Measurements from ENCODE around the gene MED13. TPM values are rescaled to one million over a fixed set of nuclear protein-coding genes. Genes with fewer than 3 reads are reported as not detected.

MED13 gene
- total and polyA plus RNA-seq, 2 donors (not counting 1 experiment from before 2014, with no cell fraction given), result 36.2 to 47.1 TPM

- no peaks in the 10 kb centered on the region for H3K9me3 ChIP-seq (ENCODE audit: control insufficient read depth, insufficient read depth, low read depth, low read length)
- H3K36me3 ChIP-seq (ENCODE audit: control insufficient read depth, insufficient read depth, low read length), result peaks cover 1% of the 10 kb centered on the region
- H2AFZ ChIP-seq (ENCODE audit: low read length), result no peak overlapping the region
- TF ChIP-seq, protein P1, sequence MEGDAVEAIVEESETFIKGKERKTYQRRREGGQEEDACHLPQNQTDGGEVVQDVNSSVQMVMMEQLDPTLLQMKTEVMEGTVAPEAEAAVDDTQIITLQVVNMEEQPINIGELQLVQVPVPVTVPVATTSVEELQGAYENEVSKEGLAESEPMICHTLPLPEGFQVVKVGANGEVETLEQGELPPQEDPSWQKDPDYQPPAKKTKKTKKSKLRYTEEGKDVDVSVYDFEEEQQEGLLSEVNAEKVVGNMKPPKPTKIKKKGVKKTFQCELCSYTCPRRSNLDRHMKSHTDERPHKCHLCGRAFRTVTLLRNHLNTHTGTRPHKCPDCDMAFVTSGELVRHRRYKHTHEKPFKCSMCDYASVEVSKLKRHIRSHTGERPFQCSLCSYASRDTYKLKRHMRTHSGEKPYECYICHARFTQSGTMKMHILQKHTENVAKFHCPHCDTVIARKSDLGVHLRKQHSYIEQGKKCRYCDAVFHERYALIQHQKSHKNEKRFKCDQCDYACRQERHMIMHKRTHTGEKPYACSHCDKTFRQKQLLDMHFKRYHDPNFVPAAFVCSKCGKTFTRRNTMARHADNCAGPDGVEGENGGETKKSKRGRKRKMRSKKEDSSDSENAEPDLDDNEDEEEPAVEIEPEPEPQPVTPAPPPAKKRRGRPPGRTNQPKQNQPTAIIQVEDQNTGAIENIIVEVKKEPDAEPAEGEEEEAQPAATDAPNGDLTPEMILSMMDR (conservative IDR thresholded peaks at IDR 0.05 in 1 of 2, IDR thresholded peaks at IDR 0.05 in 1 of 2; ENCODE audit: low read depth in 1 of 2, low read length in 2 of 2), result no peak
- no peak overlapping the region for H3K27ac ChIP-seq (ENCODE audit: insufficient read depth, low read length)
- no peak overlapping the region for H3K4me3 ChIP-seq (replicated peaks in 1 of 4; ENCODE audit: control extremely low read depth in 1 of 4, insufficient read depth in 1 of 4, low read depth in 3 of 4, low read length in 4 of 4)
- DNase-seq (ENCODE audit: low read depth in 2 of 2), result no peak
- H4K20me1 ChIP-seq (ENCODE audit: control insufficient read depth, extremely low read depth, insufficient read depth, low read length), result no peaks in the 10 kb centered on the region
- no peaks in the 10 kb centered on the region for H3K27me3 ChIP-seq (ENCODE audit: control insufficient read depth, insufficient read depth, low read length)
- no peak overlapping the region for H3K9ac ChIP-seq (ENCODE audit: insufficient read depth, low read length)
- H3K4me1 ChIP-seq (ENCODE audit: control insufficient read depth, extremely low read depth, insufficient read depth, low read length), result no peaks in the 10 kb centered on the region
- H3K79me2 ChIP-seq (ENCODE audit: control insufficient read depth, insufficient read depth, low read length), result peaks cover 23% of the 10 kb centered on the region
- no peak overlapping the region for H3K4me2 ChIP-seq (ENCODE audit: extremely low read depth, insufficient read depth, low read length)
Observed at GRCh38 chr17:62038248-62038647, 26.8 kb downstream of the MED13 start.

- H3K4me2 ChIP-seq (ENCODE audit: extremely low read depth, insufficient read depth, low read length), result no peak overlapping the region
- H4K20me1 ChIP-seq (ENCODE audit: control insufficient read depth, extremely low read depth, insufficient read depth, low read length), result no peaks in the 10 kb centered on the region
- H3K27ac ChIP-seq (ENCODE audit: insufficient read depth, low read length), result no peak overlapping the region
- no peak overlapping the region for H3K9ac ChIP-seq (ENCODE audit: insufficient read depth, low read length)
- no peak overlapping the region for H3K4me3 ChIP-seq (replicated peaks in 1 of 4; ENCODE audit: control extremely low read depth in 1 of 4, insufficient read depth in 1 of 4, low read depth in 3 of 4, low read length in 4 of 4)
- no peaks in the 10 kb centered on the region for H3K9me3 ChIP-seq (ENCODE audit: control insufficient read depth, insufficient read depth, low read depth, low read length)
- no peak overlapping the region for H2AFZ ChIP-seq (ENCODE audit: low read length)
- H3K79me2 ChIP-seq (ENCODE audit: control insufficient read depth, insufficient read depth, low read length), result peaks cover 9% of the 10 kb centered on the region
- no peaks in the 10 kb centered on the region for H3K4me1 ChIP-seq (ENCODE audit: control insufficient read depth, extremely low read depth, insufficient read depth, low read length)
- TF ChIP-seq EZH2 (IDR thresholded peaks at IDR 0.05; ENCODE audit: low read length, missing control alignments), result no peak
- TF ChIP-seq, protein P1 (conservative IDR thresholded peaks at IDR 0.05 in 1 of 2, IDR thresholded peaks at IDR 0.05 in 1 of 2; ENCODE audit: low read depth in 1 of 2, low read length in 2 of 2), result no peak
- no peak for DNase-seq (ENCODE audit: low read depth in 2 of 2)
- peaks cover 15% of the 10 kb centered on the region for H3K36me3 ChIP-seq (ENCODE audit: control insufficient read depth, insufficient read depth, low read length)
- no peaks in the 10 kb centered on the region for H3K27me3 ChIP-seq (ENCODE audit: control insufficient read depth, insufficient read depth, low read length)
Observed at GRCh38 chr17:62033317-62033716, 31.8 kb downstream of the MED13 start.

DNA sequence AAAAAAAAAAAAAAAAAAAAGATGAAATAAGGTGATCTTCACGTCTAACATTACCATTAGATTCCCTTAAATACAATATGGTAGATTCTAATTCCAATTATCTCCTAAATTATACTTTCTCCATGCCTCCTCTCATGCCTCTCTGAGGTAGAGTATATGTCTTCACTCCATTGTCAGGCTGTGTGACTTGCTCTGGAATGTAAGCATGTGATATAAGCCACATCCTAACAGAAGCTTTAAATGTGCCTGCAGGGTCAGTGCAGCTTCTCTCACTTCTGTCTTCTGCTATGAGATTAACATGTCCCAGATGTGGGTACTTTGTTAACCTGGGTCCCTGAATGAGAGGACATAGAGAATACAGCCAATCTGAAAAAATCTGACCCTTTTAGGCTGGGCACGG is 32.6 kb downstream of the MED13 start:
- no peak for DNase-seq (ENCODE audit: low read depth in 2 of 2)
- TF ChIP-seq, protein P1 (conservative IDR thresholded peaks at IDR 0.05 in 1 of 2, IDR thresholded peaks at IDR 0.05 in 1 of 2; ENCODE audit: low read depth in 1 of 2, low read length in 2 of 2), result no peak
- no peak for TF ChIP-seq EZH2 (IDR thresholded peaks at IDR 0.05; ENCODE audit: low read length, missing control alignments)
- H3K27me3 ChIP-seq (ENCODE audit: control insufficient read depth, insufficient read depth, low read length), result no peaks in the 10 kb centered on the region
- no peaks in the 10 kb centered on the region for H3K4me1 ChIP-seq (ENCODE audit: control insufficient read depth, extremely low read depth, insufficient read depth, low read length)
- peaks cover 11% of the 10 kb centered on the region for H3K79me2 ChIP-seq (ENCODE audit: control insufficient read depth, insufficient read depth, low read length)
- no peak overlapping the region for H3K4me3 ChIP-seq (replicated peaks in 1 of 4; ENCODE audit: control extremely low read depth in 1 of 4, insufficient read depth in 1 of 4, low read depth in 3 of 4, low read length in 4 of 4)
- no peak overlapping the region for H3K27ac ChIP-seq (ENCODE audit: insufficient read depth, low read length)
- no peak overlapping the region for H3K4me2 ChIP-seq (ENCODE audit: extremely low read depth, insufficient read depth, low read length)
- no peaks in the 10 kb centered on the region for H3K9me3 ChIP-seq (ENCODE audit: control insufficient read depth, insufficient read depth, low read depth, low read length)
- no peak overlapping the region for H3K9ac ChIP-seq (ENCODE audit: insufficient read depth, low read length)
- H2AFZ ChIP-seq (ENCODE audit: low read length), result no peak overlapping the region
- peaks cover 17% of the 10 kb centered on the region for H3K36me3 ChIP-seq (ENCODE audit: control insufficient read depth, insufficient read depth, low read length)
- no peaks in the 10 kb centered on the region for H4K20me1 ChIP-seq (ENCODE audit: control insufficient read depth, extremely low read depth, insufficient read depth, low read length)

All from fibroblast of lung (primary cell).